H9 (cell line): ENCODE data around the gene SMIM13. TPM values are rescaled to one million over a fixed set of nuclear protein-coding genes. Genes with fewer than 3 reads are reported as not detected.

ENCODE experiments used
- DNase-seq: peaks from one replicate; pipeline ENCODE4 v3.0.0-alpha.2; 2017
- H2AFZ ChIP-seq: one replicate; pipeline ENCODE4 v1.6.1; 2013; ENCODE audit warnings: mild to moderate bottlenecking, low read length, control low read depth, moderate library complexity
- H2AK5ac ChIP-seq: 2 replicates; pipeline ENCODE4 v1.6.1; 2013; ENCODE audit warnings: low read length, control low read depth, mixed read lengths; ENCODE audit not compliant: insufficient read length
- H2BK120ac ChIP-seq: one replicate; pipeline ENCODE4 v1.6.1; 2013; ENCODE audit warnings: low read depth, mild to moderate bottlenecking, low read length, control low read depth, inconsistent platforms; ENCODE audit not compliant: poor library complexity, severe bottlenecking
- H2BK12ac ChIP-seq: 2 replicates; pipeline ENCODE4 v1.6.1; 2013; ENCODE audit warnings: low read length, control low read depth, mixed read lengths, low read depth; ENCODE audit not compliant: insufficient read length
- H2BK15ac ChIP-seq: 2 replicates; pipeline ENCODE4 v1.6.1; 2013; ENCODE audit warnings: low read depth, low read length, control low read depth
- H2BK20ac ChIP-seq: one replicate; pipeline ENCODE4 v1.6.1; 2013; ENCODE audit warnings: low read depth, mild to moderate bottlenecking, low read length, control low read depth, inconsistent platforms; ENCODE audit not compliant: poor library complexity, severe bottlenecking
- H2BK5ac ChIP-seq: 2 replicates; pipeline ENCODE4 v1.6.1; 2013; ENCODE audit warnings: low read length, control low read depth, mixed read lengths; ENCODE audit not compliant: insufficient read length
- H3K14ac ChIP-seq: 2 replicates; pipeline ENCODE4 v1.6.1; 2013; ENCODE audit warnings: low read length, control low read depth; ENCODE audit not compliant: insufficient read depth
- H3K18ac ChIP-seq: 2 replicates; pipeline ENCODE4 v1.6.1; 2013; ENCODE audit warnings: low read depth, mild to moderate bottlenecking, mixed read lengths, low read length, control low read depth; ENCODE audit not compliant: insufficient read length
- H3K23ac ChIP-seq: 2 replicates; pipeline ENCODE4 v1.6.1; 2013; ENCODE audit warnings: low read length, control low read depth, mixed read lengths, low read depth; ENCODE audit not compliant: insufficient read length
- H3K23me2 ChIP-seq: 2 replicates; pipeline ENCODE4 v1.6.1; 2013; ENCODE audit warnings: low read depth, mild to moderate bottlenecking, mixed read lengths, low read length, control low read depth; ENCODE audit not compliant: insufficient read length, poor library complexity, severe bottlenecking
- H3K27ac ChIP-seq: 2 replicates; pipeline ENCODE4 v1.5.1; 2013; ENCODE audit warnings: low read length, control low read depth, mixed read lengths, low read depth; ENCODE audit not compliant: insufficient read length
- H3K27me3 ChIP-seq: 2 replicates; pipeline ENCODE4 v1.6.1; 2013; ENCODE audit warnings: low read length, control low read depth, inconsistent platforms; ENCODE audit not compliant: insufficient read depth
- H3K4ac ChIP-seq: 2 replicates; pipeline ENCODE4 v1.6.1; 2013; ENCODE audit warnings: low read depth, mild to moderate bottlenecking, control low read depth, inconsistent platforms, low read length, moderate library complexity
- H3K4me1 ChIP-seq: 2 replicates; pipeline ENCODE4 v1.6.1; 2013; ENCODE audit warnings: low read length, control low read depth, inconsistent platforms; ENCODE audit not compliant: insufficient read depth
- H3K4me2 ChIP-seq: 2 replicates; pipeline ENCODE4 v1.6.1; 2013; ENCODE audit warnings: low read length, control low read depth, mixed read lengths; ENCODE audit not compliant: insufficient read length, insufficient read depth
- H3K56ac ChIP-seq: 2 replicates; pipeline ENCODE4 v1.6.1; 2013; ENCODE audit warnings: low read depth, mild to moderate bottlenecking, mixed read lengths, low read length, control low read depth; ENCODE audit not compliant: insufficient read length
- H3K79me1 ChIP-seq: 2 replicates; pipeline ENCODE4 v1.6.1; 2013; ENCODE audit warnings: low read depth, mild to moderate bottlenecking, moderate library complexity, low read length, control low read depth, inconsistent platforms; ENCODE audit not compliant: insufficient read depth, poor library complexity, severe bottlenecking
- H3K79me2 ChIP-seq: 2 replicates; pipeline ENCODE4 v1.6.1; 2013; ENCODE audit warnings: low read length, control low read depth, inconsistent platforms; ENCODE audit not compliant: insufficient read depth
- H3K9ac ChIP-seq: 2 replicates; pipeline ENCODE4 v1.6.1; 2013; ENCODE audit warnings: low read length, control low read depth, mixed read lengths; ENCODE audit not compliant: insufficient read length; ENCODE audit errors: extremely low read depth
- H3K9me3 ChIP-seq: one replicate; pipeline ENCODE4 v1.6.1; 2013; ENCODE audit warnings: low read depth, low read length, inconsistent platforms; ENCODE audit not compliant: control insufficient read depth
- H3T11ph ChIP-seq: one replicate; pipeline ENCODE4 v1.6.1; 2013; ENCODE audit warnings: mild to moderate bottlenecking, low read length, control low read depth, inconsistent platforms
- H4K20me1 ChIP-seq: one replicate; pipeline ENCODE4 v1.6.1; 2013; ENCODE audit not compliant: control insufficient read depth, insufficient read length, insufficient read depth
- H4K5ac ChIP-seq: 2 replicates; pipeline ENCODE4 v1.6.1; 2013; ENCODE audit warnings: low read depth, mild to moderate bottlenecking, mixed read lengths, low read length, control low read depth; ENCODE audit not compliant: insufficient read length
- H4K8ac ChIP-seq: replicated peaks from 2 replicates; pipeline ENCODE4 v1.6.1; 2013; ENCODE audit warnings: low read length, control low read depth, mixed read lengths, low read depth; ENCODE audit not compliant: insufficient read length
- H4K91ac ChIP-seq: 2 replicates; pipeline ENCODE4 v1.6.1; 2013; ENCODE audit warnings: low read depth, mild to moderate bottlenecking, moderate library complexity, mixed read lengths, low read length, control low read depth; ENCODE audit not compliant: insufficient read length
- H3K27ac Mint-ChIP-seq, 3 experiments: 2 replicates in 2 of 3; 3 replicates in 1 of 3; pipeline ENCODE4 v1.8.0; 2020 to 2021; ENCODE audit warnings: mixed read lengths in 3 of 3, mild to moderate bottlenecking in 1 of 3, moderate library complexity in 1 of 3
- H3K27me3 Mint-ChIP-seq: 2 replicates; pipeline ENCODE4 v1.8.0; 2021; ENCODE audit warnings: low read depth, mild to moderate bottlenecking, moderate library complexity, mixed read lengths
- H3K36me3 Mint-ChIP-seq, 3 experiments: 2 replicates in 2 of 3; 3 replicates in 1 of 3; pipeline ENCODE4 v1.8.0; 2020 to 2021; ENCODE audit warnings: low read depth in 3 of 3, mixed read lengths in 3 of 3; ENCODE audit not compliant: insufficient read depth in 1 of 3
- H3K4me1 Mint-ChIP-seq, 2 experiments: 2 replicates each; pipeline ENCODE4 v1.8.0; 2020; ENCODE audit warnings: mixed read lengths in 2 of 2
- H3K4me3 Mint-ChIP-seq, 2 experiments: 2 replicates in 1 of 2; 3 replicates in 1 of 2; pipeline ENCODE4 v1.8.0; 2020 to 2021; ENCODE audit warnings: mild to moderate bottlenecking in 2 of 2, mixed read lengths in 2 of 2, moderate library complexity in 1 of 2
- H3K9me3 Mint-ChIP-seq, 2 experiments: 2 replicates in 1 of 2; 3 replicates in 1 of 2; pipeline ENCODE4 v1.8.0; 2020; ENCODE audit warnings: mild to moderate bottlenecking in 2 of 2, mixed read lengths in 2 of 2, moderate library complexity in 1 of 2
- CTCF ChIP-seq: fragments of 200-600 bp; sonication (generic); conservative IDR thresholded peaks from 3 replicates; pipeline ENCODE4 v1.8.0; 2021; ENCODE audit warnings: antibody characterized with exemption, mild to moderate bottlenecking
- WGBS: extraction: QIAGEN DNeasy Blood & Tissue Kit; methylation state at CpG from one replicate; pipeline ENCODE4 v1.1.7; 2013; ENCODE audit warnings: missing lambda C conversion rate, low lambda C conversion rate, mixed read lengths; ENCODE audit not compliant: insufficient read length; ENCODE audit errors: extremely low coverage; 5-methylcytosine and 5-hydroxymethylcytosine counted together
- total RNA-seq: library from RNA; stranded (reverse); gene quantifications from 2 replicates; pipeline ENCODE4 v1.2.1, GENCODE V29; 2021

The SMIM13 gene
- total RNA-seq, 1 experiment from 2014 or later = 10.6 TPM

- Histone ChIP-seq H2BK15ac (no peak overlapping the region), H3K4me2 (peak overlapping the region; percentile 43), H2BK120ac (no peak overlapping the region), H3T11ph (no peak overlapping the region), H2AK5ac (no peak overlapping the region), H3K9me3 (no peaks in the 10 kb centered on the region), H3K18ac (no peak overlapping the region), H3K4ac (no peak overlapping the region), H3K23me2 (no peaks in the 10 kb centered on the region), H3K27ac (no peak overlapping the region), H3K27me3 (no peaks in the 10 kb centered on the region), H4K5ac (no peak overlapping the region), H4K20me1 (no peaks in the 10 kb centered on the region), H2BK20ac (no peak overlapping the region), H2AFZ (no peak overlapping the region), H3K56ac (no peak overlapping the region), H3K79me1 (no peaks in the 10 kb centered on the region), H4K8ac (no peak overlapping the region), H3K23ac (no peak overlapping the region), H2BK5ac (no peak overlapping the region), H3K14ac (no peak overlapping the region), H3K79me2 (no peaks in the 10 kb centered on the region), H4K91ac (no peak overlapping the region), H3K9ac (no peak overlapping the region), H2BK12ac (no peak overlapping the region), H3K4me1 (peaks cover 5% of the 10 kb centered on the region; the same call in 1 of the 2 replicates)
- no peak for DNase-seq
- H3K36me3 Mint-ChIP-seq = no peaks in the 10 kb centered on the region
- no CpG with 5 or more reads among the region's 6 CpGs for WGBS
- no peak for TF ChIP-seq CTCF
- H3K27me3 Mint-ChIP-seq = no peaks in the 10 kb centered on the region
- peaks cover 20 to 25% of the 10 kb centered on the region in 2 experiments for H3K4me1 Mint-ChIP-seq
- no peak overlapping the region for H3K27ac Mint-ChIP-seq
- H3K4me3 Mint-ChIP-seq = no peak overlapping the region
- H3K9me3 Mint-ChIP-seq = no peaks in the 10 kb centered on the region
These were observed 59.8 kb downstream of the SMIM13 start for GRCh38 chr6:11153447-11153846.
